GM13976 (cell line): ENCODE data around the gene SLC35F1.

ENCODE experiments used
- DNase-seq: peaks from one replicate; pipeline ENCODE4 v3.0.0; 2012; ENCODE audit warnings: low spot score
- CTCF ChIP-seq: IDR thresholded peaks from 2 replicates; pipeline ENCODE4 v1.5.1; 2012; ENCODE audit warnings: borderline replicate concordance, mild to moderate bottlenecking; ENCODE audit not compliant: insufficient read depth; ENCODE audit errors: extremely low read depth, missing control alignments, control extremely low read depth
- in situ Hi-C: fragments of 300-500 bp; cut with MboI; formaldehyde crosslinking; loops from one replicate; pipeline ENCODE4 v1.12.0; 2022; ENCODE audit warnings: low sequenced_read_pairs, mixed read lengths, inconsistent platforms; ENCODE audit not compliant: unreplicated experiment

The SLC35F1 gene

GRCh38 chr6:118327237-118327636, 420.2 kb downstream of the SLC35F1 start:
- TF ChIP-seq CTCF: no peak
- DNase-seq: no peak
- in situ Hi-C loops: no loop called here

- no peak for DNase-seq
- in situ Hi-C loops: no loop called here
- no peak for TF ChIP-seq CTCF
Observed at GRCh38 chr6:118333772-118334171, 426.7 kb downstream of the SLC35F1 start.

GRCh38 chr6:118334634-118335033, 427.6 kb downstream of the SLC35F1 start:
- in situ Hi-C loops: no loop called here
- TF ChIP-seq CTCF: no peak
- DNase-seq: no peak

- DNase-seq: no peak
Observed at GRCh38 chr6:118335325-118335816, 428.3 kb downstream of the SLC35F1 start.

GRCh38 chr6:118344014-118344670, 437.1 kb downstream of the SLC35F1 start:
- in situ Hi-C loops: no loop called here

More at GRCh38 chr6:118335325-118335816, 428.3 kb downstream of the SLC35F1 start:
- in situ Hi-C loops: no loop called here
- no peak for TF ChIP-seq CTCF

GRCh38 chr6:118350881-118351430, 443.9 kb downstream of the SLC35F1 start:
- no peak for TF ChIP-seq CTCF
- in situ Hi-C loops: no loop called here
- DNase-seq: no peak

More at GRCh38 chr6:118344014-118344670, 437.1 kb downstream of the SLC35F1 start:
- no peak for DNase-seq
- TF ChIP-seq CTCF: no peak
